ENCODE measurements around the gene LRG1.

DNA sequence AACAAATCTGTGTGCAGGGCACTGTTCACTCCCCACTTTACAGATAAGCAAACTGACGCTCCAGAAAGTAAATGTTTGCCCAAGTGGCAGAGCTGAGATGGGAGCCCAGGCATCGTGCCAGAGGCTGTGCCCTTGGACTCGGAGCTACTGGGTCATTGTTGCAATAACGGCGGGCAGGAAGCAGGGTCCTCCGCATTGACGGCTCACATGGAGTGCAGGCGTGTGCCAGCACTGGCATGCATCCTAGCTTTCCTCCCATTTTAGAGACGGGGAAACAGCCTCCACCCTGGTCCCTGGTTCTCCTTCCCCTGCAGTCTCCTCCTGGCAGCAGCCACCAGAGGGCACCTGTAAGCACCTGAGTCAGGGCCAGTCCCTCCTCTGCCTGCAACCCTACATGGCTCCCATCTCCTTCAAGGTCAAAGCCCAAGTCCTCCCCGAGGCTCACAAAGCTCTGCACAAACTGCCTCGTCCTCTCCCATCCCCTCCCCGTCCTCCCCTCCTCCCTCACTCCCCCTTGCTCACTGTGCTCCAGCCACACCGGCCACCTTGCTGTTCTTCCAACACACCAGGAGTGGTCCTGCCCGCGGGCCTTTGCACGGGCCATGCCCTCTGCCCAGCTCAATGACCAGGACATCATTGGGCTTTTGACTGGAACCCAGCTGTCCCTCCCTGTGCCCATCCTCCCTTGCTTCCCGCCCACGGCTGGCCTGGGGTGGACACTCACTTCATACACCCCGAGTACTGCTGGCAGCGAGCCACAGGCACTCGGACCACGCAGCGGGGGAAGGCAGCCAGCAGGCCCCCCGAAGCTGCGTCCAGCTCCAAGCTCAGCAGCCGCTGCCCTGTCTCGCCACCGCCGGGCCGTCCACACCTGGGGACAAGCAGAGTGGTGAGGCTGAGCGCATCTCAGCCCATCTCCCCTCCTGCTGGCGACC lies 7.7 kb upstream of the LRG1 start:
- TF ChIP-seq POLR2AphosphoS5 (IDR thresholded peaks at IDR 0.05; ENCODE audit: low read depth, low read length) (no peak), POLR2A (IDR thresholded peaks at IDR 0.05; ENCODE audit: low read depth, low read length) (no peak), PAX5 (IDR thresholded peaks at IDR 0.05; ENCODE audit: insufficient read depth, low read length, severe bottlenecking) (no peak), TAF1 (IDR thresholded peaks at IDR 0.05; ENCODE audit: low read depth, low read length) (no peak), SPI1 (IDR thresholded peaks at IDR 0.05; ENCODE audit: low read depth, low read length) (no peak), POU2F2 (IDR thresholded peaks at IDR 0.05; ENCODE audit: low read depth, low read length) (no peak)

Data from GM12891 (cell line).